Tibial artery (tissue), 4 donors: Measurements from ENCODE around the gene EHD1.

ENCODE experiments used
- DNase-seq, 2 donors: peaks; one replicate each; pipeline ENCODE4 v3.0.0-alpha.2; 2019
- H3K27ac ChIP-seq, 2 donors: fragments of 200-600 bp; sonication (generic) in 1 of 2; 1 replicate in 1 of 2; 2 replicates in 1 of 2; pipeline ENCODE4 v1.5.1; 2018 to 2019; ENCODE audit warnings: mild to moderate bottlenecking in 1 of 2
- H3K27me3 ChIP-seq, 2 donors: fragments of 200-600 bp; sonication (generic) in 1 of 2; one replicate each; pipeline versions ENCODE4 v1.5.1 to v1.6.0; 2016 to 2019
- H3K36me3 ChIP-seq, 3 donors: fragments of 200-600 bp; sonication (generic) in 2 of 3; one replicate each; pipeline ENCODE4 v1.5.1; 2016 to 2019; ENCODE audit warnings: mild to moderate bottlenecking in 2 of 3
- H3K4me1 ChIP-seq, 4 donors: fragments of 200-600 bp; sonication (generic) in 2 of 4; 1 replicate in 3 of 4; 2 replicates in 1 of 4; pipeline ENCODE4 v1.5.1; 2016 to 2019
- H3K4me3 ChIP-seq, 2 donors: fragments of 200-600 bp; sonication (generic) in 1 of 2; 1 replicate in 1 of 2; 2 replicates in 1 of 2; pipeline ENCODE4 v1.5.1; 2018 to 2019; ENCODE audit warnings: mild to moderate bottlenecking in 2 of 2
- H3K9me3 ChIP-seq, 3 donors: fragments of 200-600 bp; sonication (generic) in 1 of 3; one replicate each; pipeline ENCODE4 v1.5.1; 2016 to 2019
- intact Hi-C: fragments of 100-400 bp; cut with DNase I; formaldehyde crosslinking; loops from one replicate; pipeline ENCODE4 v1.15.0; 2023; ENCODE audit warnings: low total_unique reads
- TF ChIP-seq, protein P1 (sequence below), 2 experiments: fragments of 200-600 bp in 1 of 2; fragments of 450-650 bp in 1 of 2; IDR thresholded peaks; one replicate each; pipeline ENCODE4 v1.5.1; 2017 to 2019; ENCODE audit warnings: antibody characterized with exemption in 2 of 2, mild to moderate bottlenecking in 1 of 2, moderate library complexity in 1 of 2

EHD1 gene

DNA sequence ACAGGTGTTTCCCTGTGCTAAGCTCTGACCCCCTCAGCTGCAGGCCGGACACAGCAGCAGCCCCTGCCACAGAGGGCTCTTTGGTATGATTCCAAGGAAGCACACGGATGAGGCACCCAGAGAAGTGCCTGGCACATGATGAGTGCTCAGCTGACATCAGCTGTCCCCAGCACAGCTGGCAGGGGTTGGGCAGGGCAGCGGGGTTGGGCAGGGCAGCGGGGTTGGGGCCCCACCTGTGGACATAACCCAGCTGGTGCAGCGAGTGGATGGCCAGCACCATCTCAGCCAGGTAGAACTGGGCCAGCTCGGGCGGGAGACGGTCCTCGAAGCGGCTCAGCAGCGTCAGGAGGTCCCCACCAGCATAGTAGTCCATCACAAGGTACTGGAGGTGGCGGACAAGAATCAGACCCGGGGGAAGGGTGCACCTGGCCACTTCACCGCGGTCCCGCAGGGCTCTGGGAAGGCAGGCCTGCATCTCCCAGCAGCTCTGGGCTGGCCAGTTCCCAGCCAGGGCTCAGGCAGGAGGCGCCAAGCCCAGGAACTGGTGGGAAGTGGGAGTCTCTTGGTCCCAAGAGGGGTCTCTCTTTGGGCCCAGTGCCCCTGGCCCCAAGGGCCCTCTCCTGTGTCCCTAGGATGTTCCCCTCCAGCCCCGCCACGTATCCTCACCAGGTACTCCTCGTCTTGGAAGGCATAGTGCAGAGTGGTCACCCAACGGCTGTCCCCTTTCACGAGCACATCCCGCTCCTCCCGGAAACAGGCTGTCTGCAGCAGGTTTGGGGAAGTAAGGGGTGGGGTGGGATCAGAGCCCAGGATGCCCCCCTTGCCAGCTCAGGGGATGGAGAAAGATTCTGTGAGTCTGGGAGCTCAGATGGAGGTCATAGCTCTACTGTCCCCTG is 38.3 kb downstream of the EHD1 start:
- intact Hi-C loops, result no loop called here
- Histone ChIP-seq H3K27ac (no peak overlapping the region), H3K4me3 (no peak overlapping the region), H3K4me1 (peaks cover 0 to 21% (median 9%) of the 10 kb centered on the region in 4 donors), H3K9me3 (no peaks in the 10 kb centered on the region), H3K27me3 (peaks cover 0 to 5% of the 10 kb centered on the region in 2 donors), H3K36me3 (peaks cover 0 to 29% (median 0%) of the 10 kb centered on the region in 3 donors)
- TF ChIP-seq, protein P1, sequence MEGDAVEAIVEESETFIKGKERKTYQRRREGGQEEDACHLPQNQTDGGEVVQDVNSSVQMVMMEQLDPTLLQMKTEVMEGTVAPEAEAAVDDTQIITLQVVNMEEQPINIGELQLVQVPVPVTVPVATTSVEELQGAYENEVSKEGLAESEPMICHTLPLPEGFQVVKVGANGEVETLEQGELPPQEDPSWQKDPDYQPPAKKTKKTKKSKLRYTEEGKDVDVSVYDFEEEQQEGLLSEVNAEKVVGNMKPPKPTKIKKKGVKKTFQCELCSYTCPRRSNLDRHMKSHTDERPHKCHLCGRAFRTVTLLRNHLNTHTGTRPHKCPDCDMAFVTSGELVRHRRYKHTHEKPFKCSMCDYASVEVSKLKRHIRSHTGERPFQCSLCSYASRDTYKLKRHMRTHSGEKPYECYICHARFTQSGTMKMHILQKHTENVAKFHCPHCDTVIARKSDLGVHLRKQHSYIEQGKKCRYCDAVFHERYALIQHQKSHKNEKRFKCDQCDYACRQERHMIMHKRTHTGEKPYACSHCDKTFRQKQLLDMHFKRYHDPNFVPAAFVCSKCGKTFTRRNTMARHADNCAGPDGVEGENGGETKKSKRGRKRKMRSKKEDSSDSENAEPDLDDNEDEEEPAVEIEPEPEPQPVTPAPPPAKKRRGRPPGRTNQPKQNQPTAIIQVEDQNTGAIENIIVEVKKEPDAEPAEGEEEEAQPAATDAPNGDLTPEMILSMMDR (IDR thresholded peaks at IDR 0.05), result no peak
- DNase-seq, result no peak

DNA sequence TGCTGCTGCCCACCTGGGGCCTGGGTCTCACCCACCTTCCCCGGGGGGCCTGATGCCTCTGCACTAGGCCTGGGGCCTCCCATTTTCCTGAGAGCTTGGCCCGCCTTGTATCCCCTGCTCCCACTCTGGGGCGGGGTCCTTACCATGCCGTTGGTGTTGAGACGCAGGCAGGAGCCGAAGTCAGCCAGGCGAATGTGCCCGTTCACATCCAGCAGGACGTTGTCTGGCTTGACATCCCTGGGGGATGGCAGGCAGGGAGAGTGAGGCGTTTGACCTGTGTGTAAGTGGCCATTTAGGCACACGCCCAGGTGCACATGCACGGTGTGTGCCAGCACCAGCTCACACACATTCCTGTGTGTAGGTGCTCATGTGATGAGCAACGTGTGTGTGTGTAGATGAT is 39.1 kb downstream of the EHD1 start:
- Histone ChIP-seq H3K9me3 (no peaks in the 10 kb centered on the region), H3K27me3 (no peaks in the 10 kb centered on the region), H3K4me1 (peaks cover 0 to 16% (median 2%) of the 10 kb centered on the region in 4 donors), H3K36me3 (peaks cover 0 to 34% (median 0%) of the 10 kb centered on the region in 3 donors), H3K4me3 (no peak overlapping the region), H3K27ac (no peak overlapping the region)
- intact Hi-C loops, result no loop called here
- DNase-seq, result no peak
- TF ChIP-seq, protein P1 (IDR thresholded peaks at IDR 0.05), result no peak

DNA sequence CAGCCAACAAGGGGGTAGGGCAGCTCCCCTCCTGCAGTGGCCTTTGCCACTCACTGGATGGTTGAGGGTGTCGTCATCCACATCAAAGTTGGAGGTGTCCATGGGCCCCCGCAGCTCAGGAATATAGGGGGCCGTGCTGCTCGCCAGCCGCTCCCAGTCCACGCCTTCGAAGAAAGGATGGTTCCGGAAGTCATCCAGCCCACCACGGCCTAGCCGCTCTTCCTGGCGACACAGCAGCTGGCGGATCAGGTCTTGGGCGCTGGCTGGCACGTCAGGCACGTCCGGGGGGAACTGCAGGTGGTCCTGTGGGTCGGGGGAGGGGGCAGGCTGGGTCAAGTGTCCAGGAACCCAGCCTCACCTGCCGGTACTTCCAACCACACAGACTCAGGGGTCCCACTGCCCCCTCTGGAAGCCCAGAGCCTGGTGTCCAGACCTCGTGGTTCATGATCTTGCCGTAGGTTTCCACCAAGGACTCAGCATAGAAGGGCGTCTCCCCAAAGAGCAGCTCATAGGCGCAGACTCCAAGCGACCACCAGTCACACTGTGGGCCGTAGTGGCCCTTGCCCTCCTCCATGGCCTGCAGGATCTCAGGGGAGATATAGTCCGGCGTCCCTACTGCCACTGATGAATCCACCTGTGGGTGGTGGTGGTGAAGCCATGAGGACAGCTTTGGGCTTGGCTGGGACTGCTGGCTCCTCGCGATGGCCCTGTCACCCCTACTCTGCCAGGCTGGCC is 39.7 kb downstream of the EHD1 start:
- Histone ChIP-seq H3K4me3 (no peak overlapping the region), H3K27ac (no peak overlapping the region), H3K27me3 (no peaks in the 10 kb centered on the region), H3K4me1 (peaks cover 0 to 13% (median 0%) of the 10 kb centered on the region in 4 donors), H3K9me3 (no peaks in the 10 kb centered on the region), H3K36me3 (peaks cover 0 to 39% (median 0%) of the 10 kb centered on the region in 3 donors)
- no peak for DNase-seq
- intact Hi-C loops, result no loop called here
- TF ChIP-seq, protein P1 (IDR thresholded peaks at IDR 0.05), result no peak

DNA sequence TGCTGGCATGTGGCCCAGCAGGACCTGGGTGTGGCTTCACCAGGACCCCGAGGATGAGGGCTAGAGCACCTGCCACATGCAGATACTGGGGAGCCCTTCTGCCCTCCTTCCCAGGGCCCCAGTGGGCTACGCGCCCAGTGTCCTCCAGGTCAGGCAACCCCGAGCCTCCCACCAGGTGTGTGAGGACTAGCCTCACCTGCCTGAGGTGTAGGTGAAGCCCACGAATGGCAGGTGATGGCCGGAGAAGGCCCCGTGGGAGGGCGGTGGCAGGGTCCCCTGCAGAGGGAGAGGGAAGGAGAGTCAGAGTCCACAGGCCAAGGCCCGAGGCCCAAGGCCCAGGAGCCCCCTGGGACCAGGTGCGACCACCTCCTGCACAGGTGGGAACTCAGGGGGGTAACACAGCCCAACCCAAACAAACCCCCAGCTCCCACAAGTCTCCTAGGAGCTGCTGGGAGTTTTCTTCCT is 40.5 kb downstream of the EHD1 start:
- no peak for DNase-seq

DNA sequence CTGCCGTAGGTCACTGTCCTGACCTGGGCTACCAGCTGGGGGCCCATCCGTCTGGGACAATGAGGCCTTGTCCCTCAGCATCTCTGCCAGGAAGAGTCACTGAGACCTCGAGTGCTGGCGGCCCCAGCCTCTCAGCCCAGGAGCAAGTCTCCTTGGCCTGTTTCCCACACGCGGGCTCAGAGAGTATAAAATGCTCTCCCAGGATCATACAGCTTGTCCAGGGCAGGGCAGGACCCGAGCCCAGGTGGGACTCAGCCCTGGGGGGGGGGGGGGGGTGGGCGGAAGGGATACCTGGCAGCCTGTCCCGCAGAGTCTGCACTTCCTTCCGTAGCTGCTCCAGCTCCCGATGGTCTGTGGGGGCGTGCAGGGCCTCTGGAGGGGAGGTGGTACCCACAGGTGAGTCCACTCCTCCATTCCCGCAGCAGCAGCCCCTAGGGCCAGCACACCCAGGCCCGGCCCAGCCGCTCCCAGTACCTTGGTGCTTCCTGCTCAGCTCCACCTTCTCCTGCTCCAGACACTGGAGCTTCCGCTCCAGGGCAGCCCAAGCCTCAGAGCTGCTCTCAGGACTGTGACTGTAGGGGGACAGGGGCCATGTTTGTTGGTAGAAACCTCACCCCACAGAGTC is 41.9 kb downstream of the EHD1 start:
- H3K36me3 ChIP-seq, result peaks cover 0 to 61% (median 0%) of the 10 kb centered on the region in 3 donors
- TF ChIP-seq, protein P1 (IDR thresholded peaks at IDR 0.05), result no peak
- no peak overlapping the region for H3K27ac ChIP-seq
- DNase-seq, result no peak
- H3K4me3 ChIP-seq, result no peak overlapping the region
- intact Hi-C loops, result no loop called here
- no peaks in the 10 kb centered on the region for H3K27me3 ChIP-seq
- H3K4me1 ChIP-seq, result peaks cover 0 to 13% (median 0%) of the 10 kb centered on the region in 4 donors
- H3K9me3 ChIP-seq, result no peaks in the 10 kb centered on the region

More for the DNA sequence above, 40.5 kb downstream of the EHD1 start:
- H3K9me3 ChIP-seq, result no peaks in the 10 kb centered on the region
- no peak overlapping the region for H3K27ac ChIP-seq
- H3K27me3 ChIP-seq, result no peaks in the 10 kb centered on the region
- peaks cover 0 to 48% (median 0%) of the 10 kb centered on the region in 3 donors for H3K36me3 ChIP-seq
- TF ChIP-seq, protein P1 (IDR thresholded peaks at IDR 0.05), result no peak
- H3K4me1 ChIP-seq, result peaks cover 0 to 13% (median 0%) of the 10 kb centered on the region in 4 donors
- H3K4me3 ChIP-seq, result no peak overlapping the region
- intact Hi-C loops, result no loop called here
